Measurements from ENCODE around the gene UQCR10. TPM values are rescaled to one million over a fixed set of nuclear protein-coding genes. Genes with fewer than 3 reads are reported as not detected.

Gene UQCR10
- total RNA-seq, 4 donors from 2014 or later = 119 to 261 (median 179) TPM

DNA sequence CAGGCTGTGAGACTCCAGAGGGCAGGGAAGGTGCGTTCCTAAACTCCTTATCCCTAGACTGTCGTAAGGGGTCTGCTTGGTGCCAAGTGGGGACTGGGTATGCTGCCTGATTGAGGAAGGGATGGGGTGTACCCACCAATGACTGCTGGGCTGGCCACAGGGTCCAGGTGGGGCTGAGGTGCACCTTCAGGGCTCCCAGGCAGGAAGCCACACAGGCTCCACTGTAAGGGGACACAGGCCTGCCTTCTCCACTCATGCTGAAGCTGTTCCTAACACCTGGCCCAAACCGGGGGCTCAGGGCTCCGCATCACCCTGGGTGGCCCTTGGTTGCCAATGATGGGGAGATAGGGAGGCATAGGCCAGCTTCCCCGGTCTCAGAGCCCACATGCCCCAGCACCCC lies 27.0 kb upstream of the UQCR10 start:
- Histone ChIP-seq H3K36me3 (peaks cover 0 to 33% of the 10 kb centered on the region in 2 donors), H3K9me3 (no peaks in the 10 kb centered on the region), H3K27me3 (no peaks in the 10 kb centered on the region), H3K27ac (no peak overlapping the region), H3K4me1 (peaks cover 6 to 9% of the 10 kb centered on the region in 2 donors), H3K4me3 (no peak overlapping the region)
- intact Hi-C loops (cut with DNase I; ENCODE audit: low total_unique reads) (no loop called here), in situ Hi-C loops (cut with MboI; ENCODE audit: low sequenced_read_pairs in 4 of 4) (no loop called here)
- DNase-seq = no peak
- no peak for ATAC-seq
- TF ChIP-seq, protein P1, sequence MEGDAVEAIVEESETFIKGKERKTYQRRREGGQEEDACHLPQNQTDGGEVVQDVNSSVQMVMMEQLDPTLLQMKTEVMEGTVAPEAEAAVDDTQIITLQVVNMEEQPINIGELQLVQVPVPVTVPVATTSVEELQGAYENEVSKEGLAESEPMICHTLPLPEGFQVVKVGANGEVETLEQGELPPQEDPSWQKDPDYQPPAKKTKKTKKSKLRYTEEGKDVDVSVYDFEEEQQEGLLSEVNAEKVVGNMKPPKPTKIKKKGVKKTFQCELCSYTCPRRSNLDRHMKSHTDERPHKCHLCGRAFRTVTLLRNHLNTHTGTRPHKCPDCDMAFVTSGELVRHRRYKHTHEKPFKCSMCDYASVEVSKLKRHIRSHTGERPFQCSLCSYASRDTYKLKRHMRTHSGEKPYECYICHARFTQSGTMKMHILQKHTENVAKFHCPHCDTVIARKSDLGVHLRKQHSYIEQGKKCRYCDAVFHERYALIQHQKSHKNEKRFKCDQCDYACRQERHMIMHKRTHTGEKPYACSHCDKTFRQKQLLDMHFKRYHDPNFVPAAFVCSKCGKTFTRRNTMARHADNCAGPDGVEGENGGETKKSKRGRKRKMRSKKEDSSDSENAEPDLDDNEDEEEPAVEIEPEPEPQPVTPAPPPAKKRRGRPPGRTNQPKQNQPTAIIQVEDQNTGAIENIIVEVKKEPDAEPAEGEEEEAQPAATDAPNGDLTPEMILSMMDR (IDR thresholded peaks at IDR 0.05 in 4 of 5, conservative IDR thresholded peaks at IDR 0.05 in 1 of 5) = no peak
- TF ChIP-seq POLR2A (IDR thresholded peaks at IDR 0.05) = no peak

GRCh38 chr22:29741926-29742325 lies 25.2 kb upstream of the UQCR10 start:
- in situ Hi-C loops (cut with MboI; ENCODE audit: low sequenced_read_pairs in 4 of 4) = no loop called here
- ATAC-seq (no peak), DNase-seq (no peak)
- TF ChIP-seq, protein P1 (IDR thresholded peaks at IDR 0.05 in 4 of 5, conservative IDR thresholded peaks at IDR 0.05 in 1 of 5) = no peak
- TF ChIP-seq POLR2A (IDR thresholded peaks at IDR 0.05) = no peak
- H3K27me3 ChIP-seq = no peaks in the 10 kb centered on the region
- intact Hi-C loops (cut with DNase I; ENCODE audit: low total_unique reads) = no loop called here
- no peak overlapping the region for H3K4me3 ChIP-seq
- H3K9me3 ChIP-seq = no peaks in the 10 kb centered on the region
- H3K27ac ChIP-seq = no peak overlapping the region
- peaks cover 10 to 11% of the 10 kb centered on the region in 2 donors for H3K4me1 ChIP-seq
- peaks cover 0 to 33% of the 10 kb centered on the region in 2 donors for H3K36me3 ChIP-seq

DNA sequence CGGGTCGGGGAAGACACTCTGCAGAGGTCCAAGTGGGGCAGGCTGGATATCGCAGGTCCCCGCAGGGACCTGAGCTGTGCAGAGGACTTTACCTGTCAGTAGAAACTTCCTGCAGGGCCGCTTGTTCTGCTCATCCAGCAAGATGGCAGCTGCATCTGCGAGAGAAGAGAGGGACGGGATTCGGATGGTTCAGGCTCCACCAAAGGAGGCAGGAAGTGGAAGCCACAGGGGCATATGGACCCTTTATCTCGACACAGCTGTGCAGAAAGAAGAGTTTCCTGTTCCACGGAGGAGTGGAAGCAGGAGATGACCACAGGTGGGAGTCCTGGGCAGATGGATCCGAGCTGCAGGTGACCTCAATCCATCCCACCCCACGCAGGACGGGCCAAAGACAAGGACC lies 24.8 kb upstream of the UQCR10 start:
- no peak for TF ChIP-seq POLR2A (IDR thresholded peaks at IDR 0.05)
- TF ChIP-seq, protein P1 (IDR thresholded peaks at IDR 0.05 in 4 of 5, conservative IDR thresholded peaks at IDR 0.05 in 1 of 5) = no peak
- no peak for DNase-seq
- H3K36me3 ChIP-seq = peaks cover 0 to 33% of the 10 kb centered on the region in 2 donors

GRCh38 chr22:29744902-29745301 lies 22.3 kb upstream of the UQCR10 start:
- H3K4me1 ChIP-seq = peaks cover 10 to 11% of the 10 kb centered on the region in 2 donors
- intact Hi-C loops (cut with DNase I; ENCODE audit: low total_unique reads) = no loop called here
- H3K36me3 ChIP-seq = peaks cover 0 to 34% of the 10 kb centered on the region in 2 donors
- DNase-seq = peak; percentile 86 to 95
- no peaks in the 10 kb centered on the region for H3K27me3 ChIP-seq
- TF ChIP-seq, protein P1 (IDR thresholded peaks at IDR 0.05 in 4 of 5, conservative IDR thresholded peaks at IDR 0.05 in 1 of 5) = no peak
- TF ChIP-seq POLR2A (IDR thresholded peaks at IDR 0.05) = no peak
- in situ Hi-C loops (cut with MboI; ENCODE audit: low sequenced_read_pairs in 4 of 4) = no loop called here
- H3K4me3 ChIP-seq = no peak overlapping the region
- peak overlapping the region; percentile 74 to 85 (median 82) for H3K27ac ChIP-seq
- peak; percentile 96 to 99 for ATAC-seq
- no peaks in the 10 kb centered on the region for H3K9me3 ChIP-seq

More for the DNA sequence above, 24.8 kb upstream of the UQCR10 start:
- no peaks in the 10 kb centered on the region for H3K9me3 ChIP-seq
- H3K4me3 ChIP-seq = no peak overlapping the region
- intact Hi-C loops (cut with DNase I; ENCODE audit: low total_unique reads) = no loop called here
- no peak overlapping the region for H3K27ac ChIP-seq
- in situ Hi-C loops (cut with MboI; ENCODE audit: low sequenced_read_pairs in 4 of 4) = no loop called here
- no peak for ATAC-seq
- H3K27me3 ChIP-seq = no peaks in the 10 kb centered on the region
- peaks cover 10 to 11% of the 10 kb centered on the region in 2 donors for H3K4me1 ChIP-seq

DNA sequence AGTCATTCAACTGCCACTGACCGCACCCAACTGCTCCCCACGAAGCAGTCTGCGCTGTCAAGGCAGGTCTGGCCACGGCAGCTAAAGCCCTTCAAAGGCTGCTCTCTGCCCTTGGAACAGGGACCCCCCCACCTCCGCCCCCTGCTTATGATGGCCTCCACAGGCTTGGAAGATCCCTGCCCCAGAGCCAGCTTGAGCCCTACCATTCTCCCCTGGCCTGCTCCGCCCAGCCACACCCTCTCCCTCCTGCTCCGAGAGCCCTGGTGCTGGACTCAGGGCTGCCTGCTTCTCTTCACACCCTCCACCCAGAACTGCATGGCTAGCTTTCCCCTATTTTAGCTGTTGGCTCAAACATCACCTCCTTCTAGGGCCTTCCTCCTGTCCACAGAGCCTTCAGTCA lies 19.3 kb upstream of the UQCR10 start:
- peaks cover 0 to 10% of the 10 kb centered on the region in 2 donors for H3K36me3 ChIP-seq
- H3K9me3 ChIP-seq = no peaks in the 10 kb centered on the region
- DNase-seq (no peak), ATAC-seq (no peak)
- in situ Hi-C loops (cut with MboI; ENCODE audit: low sequenced_read_pairs in 4 of 4) (no loop called here), intact Hi-C loops (cut with DNase I; ENCODE audit: low total_unique reads) (no loop called here)
- H3K27ac ChIP-seq = no peak overlapping the region
- peaks cover 10 to 11% of the 10 kb centered on the region in 2 donors for H3K4me1 ChIP-seq
- H3K4me3 ChIP-seq = no peak overlapping the region
- no peak for TF ChIP-seq POLR2A (IDR thresholded peaks at IDR 0.05)
- TF ChIP-seq, protein P1 (IDR thresholded peaks at IDR 0.05 in 4 of 5, conservative IDR thresholded peaks at IDR 0.05 in 1 of 5) = no peak
- no peaks in the 10 kb centered on the region for H3K27me3 ChIP-seq

Data from gastrocnemius medialis (tissue), 4 donors.